H1 (cell line): Measurements from ENCODE around the gene ZBTB34. TPM values are rescaled to one million over a fixed set of nuclear protein-coding genes. Genes with fewer than 3 reads are reported as not detected.

ENCODE experiments used
- CTCF ChIA-PET: fragments of 300-600 bp; sonication (Branson Sonifier 250); formaldehyde crosslinking; loops from one replicate; lab custom pipeline; 2021; ENCODE audit not compliant: partially characterized antibody; lab: Charles Lee
- POLR2A ChIA-PET: fragments of 300-600 bp; sonication (Branson Sonifier 250); formaldehyde crosslinking; loops from one replicate; lab custom pipeline; 2021; ENCODE audit warnings: inconsistent platforms; ENCODE audit not compliant: partially characterized antibody; lab: Charles Lee
- DNase-seq, 2 experiments: peaks; one replicate each; pipeline versions ENCODE4 v3.0.0 to v3.0.0-alpha.2; 2010 to 2022; ENCODE audit warnings: low spot score in 2 of 2, low read depth in 1 of 2, mixed read lengths in 1 of 2
- FAIRE-seq: peaks from 2 replicates; lab custom pipeline; 2011; peaks lifted over from hg19 to GRCh38; lab: Jason Lieb, UNC
- H2AFZ ChIP-seq: 2 replicates; pipeline ENCODE4 v1.8.1; 2012; ENCODE audit warnings: low read length, inconsistent platforms
- H2AK5ac ChIP-seq: 2 replicates; pipeline ENCODE4 v1.6.1; 2013; ENCODE audit warnings: low read depth, low read length
- H2BK120ac ChIP-seq: replicated peaks from 2 replicates; pipeline ENCODE3; 2013; ENCODE audit warnings: low read depth, low read length, inconsistent platforms
- H2BK12ac ChIP-seq: 2 replicates; pipeline ENCODE4 v1.6.1; 2013; ENCODE audit warnings: low read depth, low read length
- H2BK15ac ChIP-seq: 2 replicates; pipeline ENCODE4 v1.6.1; 2013; ENCODE audit warnings: low read length
- H2BK20ac ChIP-seq: 2 replicates; pipeline ENCODE4 v1.6.1; 2013; ENCODE audit warnings: low read length
- H2BK5ac ChIP-seq: 2 replicates; pipeline ENCODE4 v1.6.1; 2013; ENCODE audit warnings: low read depth, low read length
- H3K14ac ChIP-seq: 2 replicates; pipeline ENCODE4 v1.6.1; 2013; ENCODE audit warnings: inconsistent platforms; ENCODE audit not compliant: insufficient read length
- H3K18ac ChIP-seq: 2 replicates; pipeline ENCODE4 v1.6.1; 2013; ENCODE audit warnings: low read length; ENCODE audit errors: extremely low read depth
- H3K23ac ChIP-seq: 2 replicates; pipeline ENCODE4 v1.6.1; 2013; ENCODE audit warnings: inconsistent platforms; ENCODE audit not compliant: insufficient read length
- H3K23me2 ChIP-seq: 2 replicates; pipeline ENCODE4 v1.6.1; 2013; ENCODE audit warnings: low read depth, low read length
- H3K27ac ChIP-seq: 2 replicates; pipeline ENCODE4 v1.6.1; 2011; ENCODE audit warnings: low read depth, low read length, inconsistent platforms
- H3K27me3 ChIP-seq, 4 experiments: replicated peaks in 1 of 4; 1 replicate in 1 of 4; 2 replicates in 3 of 4; pipeline versions ENCODE4 v1.6.1 to v1.8.1; 2011 to 2013; ENCODE audit warnings: low read length in 3 of 4, mild to moderate bottlenecking in 3 of 4, inconsistent platforms in 2 of 4, mixed read lengths in 2 of 4, moderate library complexity in 1 of 4; ENCODE audit not compliant: control insufficient read depth in 3 of 4, insufficient read depth in 3 of 4; ENCODE audit errors: extremely low read depth in 1 of 4
- H3K36me3 ChIP-seq, 4 experiments: 2 replicates each; pipeline versions ENCODE4 v1.6.1 to v1.8.1; 2011 to 2013; ENCODE audit warnings: mild to moderate bottlenecking in 4 of 4, low read length in 3 of 4, moderate library complexity in 2 of 4, control low read depth in 1 of 4, inconsistent platforms in 1 of 4; ENCODE audit not compliant: insufficient read depth in 4 of 4, control insufficient read depth in 2 of 4
- H3K4ac ChIP-seq: replicated peaks from 2 replicates; pipeline ENCODE3; 2013; ENCODE audit warnings: low read length, low read depth, mixed read lengths, inconsistent platforms; ENCODE audit not compliant: insufficient read length
- H3K4me1 ChIP-seq, 4 experiments: replicated peaks in 1 of 4; 1 replicate in 1 of 4; 2 replicates in 3 of 4; pipeline versions ENCODE4 v1.6.1 to v1.8.1; 2011 to 2013; ENCODE audit warnings: low read length in 3 of 4, inconsistent platforms in 2 of 4, mixed read lengths in 1 of 4; ENCODE audit not compliant: insufficient read depth in 4 of 4, control insufficient read depth in 3 of 4
- H3K4me2 ChIP-seq, 2 experiments: 2 replicates each; pipeline versions ENCODE4 v1.6.1 to v1.8.1; 2011 to 2013; ENCODE audit warnings: low read depth in 2 of 2, low read length in 2 of 2, control low read depth in 1 of 2, inconsistent platforms in 1 of 2, mild to moderate bottlenecking in 1 of 2; ENCODE audit not compliant: insufficient read depth in 1 of 2
- H3K4me3 ChIP-seq, 4 experiments: fragments of 200-600, 300-600 bp in 1 of 4; sonication (generic), shearing (Covaris generic), sonication (Bioruptor Twin) in 1 of 4; 2 replicates each; pipeline versions ENCODE4 v1.5.1 to v1.8.1; 2011 to 2016; ENCODE audit warnings: low read length in 4 of 4, low read depth in 3 of 4, control low read depth in 2 of 4, inconsistent platforms in 2 of 4, mild to moderate bottlenecking in 2 of 4, mixed read lengths in 1 of 4, moderate library complexity in 1 of 4; ENCODE audit not compliant: insufficient read depth in 2 of 4; ENCODE audit errors: extremely low read depth in 1 of 4
- H3K56ac ChIP-seq: replicated peaks from 2 replicates; pipeline ENCODE3; 2013; ENCODE audit warnings: low read depth, mild to moderate bottlenecking, mixed read lengths, low read length, inconsistent platforms; ENCODE audit not compliant: insufficient read length
- H3K79me1 ChIP-seq: 2 replicates; pipeline ENCODE4 v1.6.1; 2013; ENCODE audit warnings: low read depth, low read length, control low read depth
- H3K79me2 ChIP-seq, 2 experiments: 2 replicates each; pipeline versions ENCODE4 v1.6.1 to v1.8.1; 2012 to 2013; ENCODE audit warnings: low read length in 2 of 2, mild to moderate bottlenecking in 2 of 2, inconsistent platforms in 1 of 2; ENCODE audit not compliant: insufficient read depth in 2 of 2, control insufficient read depth in 1 of 2
- H3K9ac ChIP-seq, 4 experiments: replicated peaks in 1 of 4; 1 replicate in 1 of 4; 2 replicates in 3 of 4; pipeline versions ENCODE4 v1.6.1 to v1.8.1; 2011 to 2013; ENCODE audit warnings: low read depth in 3 of 4, low read length in 3 of 4, control low read depth in 2 of 4, mild to moderate bottlenecking in 2 of 4, moderate library complexity in 2 of 4, inconsistent platforms in 1 of 4; ENCODE audit errors: extremely low read depth in 1 of 4
- H3K9me3 ChIP-seq, 2 experiments: 2 replicates each; pipeline versions ENCODE4 v1.6.1 to v1.8.1; 2012 to 2013; ENCODE audit warnings: mild to moderate bottlenecking in 2 of 2, moderate library complexity in 2 of 2, control low read depth in 1 of 2, inconsistent platforms in 1 of 2, low read depth in 1 of 2, low read length in 1 of 2, mixed read lengths in 1 of 2; ENCODE audit not compliant: insufficient read depth in 2 of 2
- H4K20me1 ChIP-seq, 2 experiments: replicated peaks in 1 of 2; 2 replicates each; pipeline versions ENCODE3 to v1.8.1; 2011 to 2013; ENCODE audit warnings: inconsistent platforms in 2 of 2, low read length in 2 of 2, mild to moderate bottlenecking in 1 of 2; ENCODE audit not compliant: insufficient read depth in 2 of 2, control insufficient read depth in 1 of 2
- H4K5ac ChIP-seq: 2 replicates; pipeline ENCODE4 v1.6.1; 2013; ENCODE audit warnings: low read length, low read depth, mixed read lengths, inconsistent platforms; ENCODE audit not compliant: insufficient read length
- H4K8ac ChIP-seq: 2 replicates; pipeline ENCODE4 v1.8.0; 2013; ENCODE audit warnings: mild to moderate bottlenecking, moderate library complexity, low read length, inconsistent platforms; ENCODE audit not compliant: insufficient read depth; ENCODE audit errors: extremely low read depth
- H4K91ac ChIP-seq: replicated peaks from 2 replicates; pipeline ENCODE3; 2013; ENCODE audit warnings: low read length, mixed read lengths, inconsistent platforms; ENCODE audit not compliant: insufficient read length
- EGR1 ChIP-seq: IDR thresholded peaks from 2 replicates; pipeline ENCODE4 v1.6.1; 2011; ENCODE audit warnings: low read depth, low read length, borderline replicate concordance
- MAFK ChIP-seq: IDR thresholded peaks from 2 replicates; pipeline ENCODE4 v1.6.1; 2012; ENCODE audit warnings: low read depth, mild to moderate bottlenecking, improper control_type of control experiment, low read length
- POLR2AphosphoS5 ChIP-seq: IDR thresholded peaks from 2 replicates; pipeline ENCODE4 v1.6.1; 2011; ENCODE audit warnings: low read depth, low read length
- SIRT6 ChIP-seq: IDR thresholded peaks from one replicate; pipeline ENCODE4 v1.7.1; 2012; ENCODE audit warnings: low read length, inconsistent platforms
- SP4 ChIP-seq: IDR thresholded peaks from 2 replicates; pipeline ENCODE4 v1.6.1; 2012; ENCODE audit warnings: low read length, inconsistent platforms
- WGBS, 2 experiments: shearing (Covaris generic) in 1 of 2; methylation state at CpG; one replicate each; pipeline versions ENCODE4 v1.1.6 to v1.1.7; 2013 to 2015; ENCODE audit warnings: low lambda C conversion rate in 2 of 2, mixed read lengths in 2 of 2, inconsistent platforms in 1 of 2, low coverage in 1 of 2, missing lambda C conversion rate in 1 of 2; ENCODE audit not compliant: insufficient replicate concordance in 2 of 2, insufficient coverage in 1 of 2, insufficient read length in 1 of 2; ENCODE audit errors: extremely low coverage in 1 of 2, missing lambda C conversion rate in 1 of 2; 5-methylcytosine and 5-hydroxymethylcytosine counted together
- polyA plus RNA-seq, 7 experiments: library from polyadenylated mRNA; depleted of rRNA in 3 of 7; stranded (reverse) in 5 of 7; unstranded in 2 of 7; fragments of >200 nt in 5 of 7; fragments of 200-250 nt in 2 of 7; gene quantifications; 1 replicate in 5 of 7; 2 replicates in 1 of 7; 4 replicates in 1 of 7; pipeline versions ENCODE4 v1.2.1 to v1.2.3, GENCODE V29; 2011 to 2013; ENCODE audit warnings: missing spikeins in 2 of 7, mixed read lengths in 2 of 7
- total RNA-seq: library from RNA; stranded (reverse); fragmentation: NEBNext Ultra II Directional; extraction: Animal tissue kit (Norgen Biotek cat#: 25700); gene quantifications from 2 replicates; pipeline ENCODE4 v1.2.1, GENCODE V29; 2021

Gene ZBTB34
- total and polyA plus RNA-seq, 2 of the 8 experiments (the other 6 are each of a cell fraction or from before 2014, with no cell fraction given): 8.2 to 15.9 TPM

GRCh38 chr9:126876531-126876930 is 16.1 kb downstream of the ZBTB34 start:
- H3K9ac ChIP-seq: no peak overlapping the region
- H3K36me3 ChIP-seq: peaks cover 4 to 19% (median 15%) of the 10 kb centered on the region in 4 experiments; a peak in 5 of 8 replicates
- no peak overlapping the region for H3K56ac ChIP-seq
- DNase-seq (no peak), FAIRE-seq (no peak)
- peaks cover 0 to 39% of the 10 kb centered on the region in 2 experiments; a peak in 2 of 4 replicates for H3K79me2 ChIP-seq
- no peak overlapping the region for H3K18ac ChIP-seq
- no peaks in the 10 kb centered on the region for H3K23me2 ChIP-seq
- WGBS, 2 experiments: 89% methylated on average over 4 of the region's 4 CpGs; no CpG with 5 or more reads in 1 of the 2 experiments
- no peaks in the 10 kb centered on the region; a peak in 1 of 7 replicates for H3K4me1 ChIP-seq
- H3K4me3 ChIP-seq: no peak overlapping the region
- peaks cover 4 to 8% of the 10 kb centered on the region in 2 experiments for H4K20me1 ChIP-seq
- ChIA-PET POLR2A (interaction anchor here (1.1 kb wide), 1 partner anchor 8 kb away, joined by 3 read pairs; no protein-coding TSS in a partner anchor), CTCF (interaction anchor here (1.5 kb wide), 1 partner anchor 16 kb away, joined by 3 read pairs; no protein-coding TSS in a partner anchor)
- no peaks in the 10 kb centered on the region for H3K27me3 ChIP-seq
- no peak overlapping the region for H2AK5ac ChIP-seq
- no peak overlapping the region for H2BK12ac ChIP-seq
- no peaks in the 10 kb centered on the region for H3K9me3 ChIP-seq
- no peak overlapping the region for H4K5ac ChIP-seq
- H2BK20ac ChIP-seq: no peak overlapping the region
- no peak overlapping the region for H2BK5ac ChIP-seq
- no peak overlapping the region for H3K4me2 ChIP-seq
- peaks cover 4% of the 10 kb centered on the region for H3K79me1 ChIP-seq
- no peak overlapping the region for H4K8ac ChIP-seq
- H2BK120ac ChIP-seq: no peak overlapping the region
- no peak overlapping the region for H3K23ac ChIP-seq
- no peak overlapping the region for H4K91ac ChIP-seq
- H3K4ac ChIP-seq: no peak overlapping the region
- no peak overlapping the region for H2AFZ ChIP-seq
- H3K27ac ChIP-seq: no peak overlapping the region
- no peak overlapping the region for H2BK15ac ChIP-seq
- no peak overlapping the region for H3K14ac ChIP-seq
- no peak for TF ChIP-seq POLR2AphosphoS5
- no peak for TF ChIP-seq SIRT6
- no peak for TF ChIP-seq SP4
- no peak for TF ChIP-seq MAFK
- TF ChIP-seq EGR1: no peak
